H1 (cell line): ENCODE measurements around the gene RANBP9. TPM values are rescaled to one million over a fixed set of nuclear protein-coding genes. Genes with fewer than 3 reads are reported as not detected.

Experiments
- CTCF ChIA-PET: fragments of 300-600 bp; sonication (Branson Sonifier 250); formaldehyde crosslinking; loops from one replicate; lab custom pipeline; 2021; ENCODE audit not compliant: partially characterized antibody; lab: Charles Lee
- POLR2A ChIA-PET: fragments of 300-600 bp; sonication (Branson Sonifier 250); formaldehyde crosslinking; loops from one replicate; lab custom pipeline; 2021; ENCODE audit warnings: inconsistent platforms; ENCODE audit not compliant: partially characterized antibody; lab: Charles Lee
- DNase-seq, 2 experiments: peaks; one replicate each; pipeline versions ENCODE4 v3.0.0 to v3.0.0-alpha.2; 2010 to 2022; ENCODE audit warnings: low spot score in 2 of 2, low read depth in 1 of 2, mixed read lengths in 1 of 2
- FAIRE-seq: peaks from 2 replicates; lab custom pipeline; 2011; peaks lifted over from hg19 to GRCh38; lab: Jason Lieb, UNC
- H2AFZ ChIP-seq: 2 replicates; pipeline ENCODE4 v1.8.1; 2012; ENCODE audit warnings: low read length, inconsistent platforms
- H2AK5ac ChIP-seq: 2 replicates; pipeline ENCODE4 v1.6.1; 2013; ENCODE audit warnings: low read depth, low read length
- H2BK120ac ChIP-seq: replicated peaks from 2 replicates; pipeline ENCODE3; 2013; ENCODE audit warnings: low read depth, low read length, inconsistent platforms
- H2BK12ac ChIP-seq: 2 replicates; pipeline ENCODE4 v1.6.1; 2013; ENCODE audit warnings: low read depth, low read length
- H2BK15ac ChIP-seq: 2 replicates; pipeline ENCODE4 v1.6.1; 2013; ENCODE audit warnings: low read length
- H2BK20ac ChIP-seq: 2 replicates; pipeline ENCODE4 v1.6.1; 2013; ENCODE audit warnings: low read length
- H2BK5ac ChIP-seq: 2 replicates; pipeline ENCODE4 v1.6.1; 2013; ENCODE audit warnings: low read depth, low read length
- H3K14ac ChIP-seq: 2 replicates; pipeline ENCODE4 v1.6.1; 2013; ENCODE audit warnings: inconsistent platforms; ENCODE audit not compliant: insufficient read length
- H3K18ac ChIP-seq: 2 replicates; pipeline ENCODE4 v1.6.1; 2013; ENCODE audit warnings: low read length; ENCODE audit errors: extremely low read depth
- H3K23ac ChIP-seq: 2 replicates; pipeline ENCODE4 v1.6.1; 2013; ENCODE audit warnings: inconsistent platforms; ENCODE audit not compliant: insufficient read length
- H3K23me2 ChIP-seq: 2 replicates; pipeline ENCODE4 v1.6.1; 2013; ENCODE audit warnings: low read depth, low read length
- H3K27ac ChIP-seq: 2 replicates; pipeline ENCODE4 v1.6.1; 2011; ENCODE audit warnings: low read depth, low read length, inconsistent platforms
- H3K27me3 ChIP-seq, 4 experiments: replicated peaks in 1 of 4; 1 replicate in 1 of 4; 2 replicates in 3 of 4; pipeline versions ENCODE4 v1.6.1 to v1.8.1; 2011 to 2013; ENCODE audit warnings: low read length in 3 of 4, mild to moderate bottlenecking in 3 of 4, inconsistent platforms in 2 of 4, mixed read lengths in 2 of 4, moderate library complexity in 1 of 4; ENCODE audit not compliant: control insufficient read depth in 3 of 4, insufficient read depth in 3 of 4; ENCODE audit errors: extremely low read depth in 1 of 4
- H3K36me3 ChIP-seq, 4 experiments: 2 replicates each; pipeline versions ENCODE4 v1.6.1 to v1.8.1; 2011 to 2013; ENCODE audit warnings: mild to moderate bottlenecking in 4 of 4, low read length in 3 of 4, moderate library complexity in 2 of 4, control low read depth in 1 of 4, inconsistent platforms in 1 of 4; ENCODE audit not compliant: insufficient read depth in 4 of 4, control insufficient read depth in 2 of 4
- H3K4ac ChIP-seq: replicated peaks from 2 replicates; pipeline ENCODE3; 2013; ENCODE audit warnings: low read length, low read depth, mixed read lengths, inconsistent platforms; ENCODE audit not compliant: insufficient read length
- H3K4me1 ChIP-seq, 4 experiments: replicated peaks in 1 of 4; 1 replicate in 1 of 4; 2 replicates in 3 of 4; pipeline versions ENCODE4 v1.6.1 to v1.8.1; 2011 to 2013; ENCODE audit warnings: low read length in 3 of 4, inconsistent platforms in 2 of 4, mixed read lengths in 1 of 4; ENCODE audit not compliant: insufficient read depth in 4 of 4, control insufficient read depth in 3 of 4
- H3K4me2 ChIP-seq, 2 experiments: 2 replicates each; pipeline versions ENCODE4 v1.6.1 to v1.8.1; 2011 to 2013; ENCODE audit warnings: low read depth in 2 of 2, low read length in 2 of 2, control low read depth in 1 of 2, inconsistent platforms in 1 of 2, mild to moderate bottlenecking in 1 of 2; ENCODE audit not compliant: insufficient read depth in 1 of 2
- H3K4me3 ChIP-seq, 4 experiments: fragments of 200-600, 300-600 bp in 1 of 4; sonication (generic), shearing (Covaris generic), sonication (Bioruptor Twin) in 1 of 4; 2 replicates each; pipeline versions ENCODE4 v1.5.1 to v1.8.1; 2011 to 2016; ENCODE audit warnings: low read length in 4 of 4, low read depth in 3 of 4, control low read depth in 2 of 4, inconsistent platforms in 2 of 4, mild to moderate bottlenecking in 2 of 4, mixed read lengths in 1 of 4, moderate library complexity in 1 of 4; ENCODE audit not compliant: insufficient read depth in 2 of 4; ENCODE audit errors: extremely low read depth in 1 of 4
- H3K56ac ChIP-seq: replicated peaks from 2 replicates; pipeline ENCODE3; 2013; ENCODE audit warnings: low read depth, mild to moderate bottlenecking, mixed read lengths, low read length, inconsistent platforms; ENCODE audit not compliant: insufficient read length
- H3K79me1 ChIP-seq: 2 replicates; pipeline ENCODE4 v1.6.1; 2013; ENCODE audit warnings: low read depth, low read length, control low read depth
- H3K79me2 ChIP-seq, 2 experiments: 2 replicates each; pipeline versions ENCODE4 v1.6.1 to v1.8.1; 2012 to 2013; ENCODE audit warnings: low read length in 2 of 2, mild to moderate bottlenecking in 2 of 2, inconsistent platforms in 1 of 2; ENCODE audit not compliant: insufficient read depth in 2 of 2, control insufficient read depth in 1 of 2
- H3K9ac ChIP-seq, 4 experiments: replicated peaks in 1 of 4; 1 replicate in 1 of 4; 2 replicates in 3 of 4; pipeline versions ENCODE4 v1.6.1 to v1.8.1; 2011 to 2013; ENCODE audit warnings: low read depth in 3 of 4, low read length in 3 of 4, control low read depth in 2 of 4, mild to moderate bottlenecking in 2 of 4, moderate library complexity in 2 of 4, inconsistent platforms in 1 of 4; ENCODE audit errors: extremely low read depth in 1 of 4
- H3K9me3 ChIP-seq, 2 experiments: 2 replicates each; pipeline versions ENCODE4 v1.6.1 to v1.8.1; 2012 to 2013; ENCODE audit warnings: mild to moderate bottlenecking in 2 of 2, moderate library complexity in 2 of 2, control low read depth in 1 of 2, inconsistent platforms in 1 of 2, low read depth in 1 of 2, low read length in 1 of 2, mixed read lengths in 1 of 2; ENCODE audit not compliant: insufficient read depth in 2 of 2
- H4K20me1 ChIP-seq, 2 experiments: replicated peaks in 1 of 2; 2 replicates each; pipeline versions ENCODE3 to v1.8.1; 2011 to 2013; ENCODE audit warnings: inconsistent platforms in 2 of 2, low read length in 2 of 2, mild to moderate bottlenecking in 1 of 2; ENCODE audit not compliant: insufficient read depth in 2 of 2, control insufficient read depth in 1 of 2
- H4K5ac ChIP-seq: 2 replicates; pipeline ENCODE4 v1.6.1; 2013; ENCODE audit warnings: low read length, low read depth, mixed read lengths, inconsistent platforms; ENCODE audit not compliant: insufficient read length
- H4K8ac ChIP-seq: 2 replicates; pipeline ENCODE4 v1.8.0; 2013; ENCODE audit warnings: mild to moderate bottlenecking, moderate library complexity, low read length, inconsistent platforms; ENCODE audit not compliant: insufficient read depth; ENCODE audit errors: extremely low read depth
- H4K91ac ChIP-seq: replicated peaks from 2 replicates; pipeline ENCODE3; 2013; ENCODE audit warnings: low read length, mixed read lengths, inconsistent platforms; ENCODE audit not compliant: insufficient read length
- BCL11A ChIP-seq, 2 experiments: IDR thresholded peaks; one replicate each; pipeline ENCODE4 v1.6.1; 2011; ENCODE audit warnings: low read depth in 2 of 2, low read length in 2 of 2, mild to moderate bottlenecking in 2 of 2
- EGR1 ChIP-seq: IDR thresholded peaks from 2 replicates; pipeline ENCODE4 v1.6.1; 2011; ENCODE audit warnings: low read depth, low read length, borderline replicate concordance
- GABPA ChIP-seq: IDR thresholded peaks from 2 replicates; pipeline ENCODE4 v1.6.1; 2011; ENCODE audit warnings: mild to moderate bottlenecking, low read length, moderate library complexity, borderline replicate concordance; ENCODE audit not compliant: insufficient read depth
- GTF2F1 ChIP-seq: IDR thresholded peaks from 2 replicates; pipeline ENCODE4 v1.6.1; 2012; ENCODE audit warnings: low read depth, low read length, improper control_type of control experiment, borderline replicate concordance
- HDAC6 ChIP-seq: IDR thresholded peaks from one replicate; pipeline ENCODE4 v1.7.1; 2012; ENCODE audit warnings: low read depth, mild to moderate bottlenecking, inconsistent platforms, low read length, moderate library complexity
- JUN ChIP-seq: IDR thresholded peaks from 2 replicates; pipeline ENCODE4 v1.6.1; 2011; ENCODE audit warnings: low read depth, mild to moderate bottlenecking, improper control_type of control experiment, low read length
- KDM4A ChIP-seq: IDR thresholded peaks from one replicate; pipeline ENCODE4 v1.7.1; 2012; ENCODE audit warnings: low read depth, mild to moderate bottlenecking, moderate library complexity, low read length, inconsistent platforms; ENCODE audit not compliant: severe bottlenecking
- TAF1 ChIP-seq: IDR thresholded peaks from 2 replicates; pipeline ENCODE4 v1.6.1; 2011; ENCODE audit warnings: mild to moderate bottlenecking, low read depth, low read length
- WGBS, 2 experiments: shearing (Covaris generic) in 1 of 2; methylation state at CpG; one replicate each; pipeline versions ENCODE4 v1.1.6 to v1.1.7; 2013 to 2015; ENCODE audit warnings: low lambda C conversion rate in 2 of 2, mixed read lengths in 2 of 2, inconsistent platforms in 1 of 2, low coverage in 1 of 2, missing lambda C conversion rate in 1 of 2; ENCODE audit not compliant: insufficient replicate concordance in 2 of 2, insufficient coverage in 1 of 2, insufficient read length in 1 of 2; ENCODE audit errors: extremely low coverage in 1 of 2, missing lambda C conversion rate in 1 of 2; 5-methylcytosine and 5-hydroxymethylcytosine counted together
- polyA plus RNA-seq, 7 experiments: library from polyadenylated mRNA; depleted of rRNA in 3 of 7; stranded (reverse) in 5 of 7; unstranded in 2 of 7; fragments of >200 nt in 5 of 7; fragments of 200-250 nt in 2 of 7; gene quantifications; 1 replicate in 5 of 7; 2 replicates in 1 of 7; 4 replicates in 1 of 7; pipeline versions ENCODE4 v1.2.1 to v1.2.3, GENCODE V29; 2011 to 2013; ENCODE audit warnings: missing spikeins in 2 of 7, mixed read lengths in 2 of 7
- total RNA-seq: library from RNA; stranded (reverse); fragmentation: NEBNext Ultra II Directional; extraction: Animal tissue kit (Norgen Biotek cat#: 25700); gene quantifications from 2 replicates; pipeline ENCODE4 v1.2.1, GENCODE V29; 2021
- TF ChIP-seq, protein P1 (sequence below): IDR thresholded peaks from 2 replicates; pipeline ENCODE4 v1.6.1; 2011; ENCODE audit warnings: low read length, improper control_type of control experiment
- TF ChIP-seq, protein P2 (sequence below), 3 experiments: IDR thresholded peaks; 1 replicate in 2 of 3; 2 replicates in 1 of 3; pipeline versions ENCODE4 v1.5.1 to v1.6.1; 2011; ENCODE audit warnings: low read length in 3 of 3, mild to moderate bottlenecking in 3 of 3, inconsistent platforms in 2 of 3, low read depth in 1 of 3, moderate library complexity in 1 of 3; ENCODE audit not compliant: insufficient read depth in 1 of 3; ENCODE audit errors: control extremely low read depth in 1 of 3

RANBP9 gene
- total and polyA plus RNA-seq, 2 of the 8 experiments (the other 6 are each of a cell fraction or from before 2014, with no cell fraction given), result 13.0 to 36.7 TPM

DNA sequence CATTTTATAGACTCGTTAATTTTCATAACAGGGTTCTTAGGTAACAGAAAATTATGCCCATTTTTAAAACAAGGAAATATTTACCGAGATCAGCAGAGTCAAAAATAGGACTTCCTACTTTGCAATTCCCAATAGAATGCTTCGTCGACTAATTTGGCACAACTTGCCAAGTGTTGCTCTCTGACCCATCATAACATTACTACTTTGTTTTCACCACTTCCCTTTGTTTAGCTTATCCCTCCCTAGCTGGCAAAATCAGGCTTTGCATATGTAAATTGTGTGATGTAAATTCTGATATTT is 914 bp upstream of the RANBP9 start:
- Histone ChIP-seq H2BK20ac (no peak overlapping the region), H2BK15ac (no peak overlapping the region), H3K4ac (no peak overlapping the region), H3K79me1 (0 out of 2 replicates have a peak, but pooled peaks cover 2% of the 10 kb centered on the region), H2AK5ac (no peak overlapping the region), H3K4me3 (peak overlapping the region; percentile 52 to 96 (median 76); a peak in 7 of 8 replicates), H4K91ac (no peak overlapping the region), H2BK12ac (no peak overlapping the region), H2BK5ac (no peak overlapping the region), H3K56ac (no peak overlapping the region), H3K27ac (no peak overlapping the region), H3K36me3 (peaks cover 0 to 7% (median 0%) of the 10 kb centered on the region in 4 experiments; a peak in 2 of 8 replicates), H3K4me1 (no peaks in the 10 kb centered on the region), H3K9ac (peak overlapping the region in 1 of 4 experiments; percentile 89; a peak in 1 of 7 replicates), H4K8ac (no peak overlapping the region), H3K23ac (no peak overlapping the region), H3K14ac (no peak overlapping the region), H3K23me2 (0 out of 2 replicates have a peak, but pooled peaks cover 8% of the 10 kb centered on the region), H3K4me2 (peak overlapping the region; percentile 45 to 65), H2BK120ac (no peak overlapping the region), H2AFZ (peak overlapping the region; percentile 65; the same call in 1 of the 2 replicates), H3K18ac (no peak overlapping the region), H4K5ac (no peak overlapping the region), H3K79me2 (peaks cover 9 to 30% of the 10 kb centered on the region in 2 experiments), H3K9me3 (peaks cover 8 to 18% of the 10 kb centered on the region in 2 experiments), H4K20me1 (peaks cover 0 to 11% of the 10 kb centered on the region in 2 experiments), H3K27me3 (no peaks in the 10 kb centered on the region)
- no peak for DNase-seq
- CTCF ChIA-PET, result no interaction called here
- 33% methylated on average over 4 of the region's 4 CpGs; no CpG with 5 or more reads in 1 of the 2 experiments for WGBS, 2 experiments
- POLR2A ChIA-PET, result interaction anchor here (1.0 to 1.5 kb wide), 4 partner anchors 12 to 98 kb away, joined by 3 to 6 read pairs (median 4); partner anchors contain the start of gene NOL7
- FAIRE-seq, result no peak
- TF ChIP-seq JUN (no peak), KDM4A (no peak), GTF2F1 (no peak), GABPA (no peak), TAF1 (no peak), EGR1 (no peak), HDAC6 (no peak), BCL11A (IDR thresholded peaks at IDR 0.05; ENCODE audit: low read depth in 2 of 2, low read length in 2 of 2) (no peak)
- TF ChIP-seq, protein P1, sequence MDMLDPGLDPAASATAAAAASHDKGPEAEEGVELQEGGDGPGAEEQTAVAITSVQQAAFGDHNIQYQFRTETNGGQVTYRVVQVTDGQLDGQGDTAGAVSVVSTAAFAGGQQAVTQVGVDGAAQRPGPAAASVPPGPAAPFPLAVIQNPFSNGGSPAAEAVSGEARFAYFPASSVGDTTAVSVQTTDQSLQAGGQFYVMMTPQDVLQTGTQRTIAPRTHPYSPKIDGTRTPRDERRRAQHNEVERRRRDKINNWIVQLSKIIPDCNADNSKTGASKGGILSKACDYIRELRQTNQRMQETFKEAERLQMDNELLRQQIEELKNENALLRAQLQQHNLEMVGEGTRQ, result no peak
- TF ChIP-seq, protein P2, sequence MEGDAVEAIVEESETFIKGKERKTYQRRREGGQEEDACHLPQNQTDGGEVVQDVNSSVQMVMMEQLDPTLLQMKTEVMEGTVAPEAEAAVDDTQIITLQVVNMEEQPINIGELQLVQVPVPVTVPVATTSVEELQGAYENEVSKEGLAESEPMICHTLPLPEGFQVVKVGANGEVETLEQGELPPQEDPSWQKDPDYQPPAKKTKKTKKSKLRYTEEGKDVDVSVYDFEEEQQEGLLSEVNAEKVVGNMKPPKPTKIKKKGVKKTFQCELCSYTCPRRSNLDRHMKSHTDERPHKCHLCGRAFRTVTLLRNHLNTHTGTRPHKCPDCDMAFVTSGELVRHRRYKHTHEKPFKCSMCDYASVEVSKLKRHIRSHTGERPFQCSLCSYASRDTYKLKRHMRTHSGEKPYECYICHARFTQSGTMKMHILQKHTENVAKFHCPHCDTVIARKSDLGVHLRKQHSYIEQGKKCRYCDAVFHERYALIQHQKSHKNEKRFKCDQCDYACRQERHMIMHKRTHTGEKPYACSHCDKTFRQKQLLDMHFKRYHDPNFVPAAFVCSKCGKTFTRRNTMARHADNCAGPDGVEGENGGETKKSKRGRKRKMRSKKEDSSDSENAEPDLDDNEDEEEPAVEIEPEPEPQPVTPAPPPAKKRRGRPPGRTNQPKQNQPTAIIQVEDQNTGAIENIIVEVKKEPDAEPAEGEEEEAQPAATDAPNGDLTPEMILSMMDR (IDR thresholded peaks at IDR 0.05; ENCODE audit: control extremely low read depth in 1 of 3, insufficient read depth in 1 of 3, low read depth in 1 of 3, low read length in 3 of 3), result no peak
